ENCODE results near the gene PRSS56.

PRSS56 gene

DNA sequence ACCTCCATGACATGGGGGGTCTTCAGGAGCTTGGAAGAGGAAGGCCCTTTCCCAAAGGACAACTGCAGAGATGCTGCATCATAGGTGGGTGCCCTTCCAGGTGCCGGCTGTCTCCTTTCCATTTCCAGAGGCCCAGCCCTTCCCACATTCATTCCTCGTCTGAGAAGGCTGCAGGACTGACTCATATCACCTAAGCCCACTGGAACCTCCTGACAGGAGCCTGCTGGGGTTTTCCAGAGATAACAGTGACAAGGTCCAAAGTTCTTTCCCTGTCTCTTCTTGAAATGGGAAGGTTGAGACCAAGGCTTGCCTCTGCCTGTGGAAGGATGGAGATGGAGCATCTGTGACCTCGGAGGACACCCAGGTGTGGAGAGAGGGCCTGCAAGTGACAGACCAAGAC, 3.6 kb upstream of the PRSS56 start:
- TF ChIP-seq CREB1 (IDR thresholded peaks at IDR 0.05; ENCODE audit: low read depth) (no peak), YY1 (IDR thresholded peaks at IDR 0.05; ENCODE audit: low read depth) (no peak), TAF1 (IDR thresholded peaks at IDR 0.05; ENCODE audit: low read depth) (no peak)

DNA sequence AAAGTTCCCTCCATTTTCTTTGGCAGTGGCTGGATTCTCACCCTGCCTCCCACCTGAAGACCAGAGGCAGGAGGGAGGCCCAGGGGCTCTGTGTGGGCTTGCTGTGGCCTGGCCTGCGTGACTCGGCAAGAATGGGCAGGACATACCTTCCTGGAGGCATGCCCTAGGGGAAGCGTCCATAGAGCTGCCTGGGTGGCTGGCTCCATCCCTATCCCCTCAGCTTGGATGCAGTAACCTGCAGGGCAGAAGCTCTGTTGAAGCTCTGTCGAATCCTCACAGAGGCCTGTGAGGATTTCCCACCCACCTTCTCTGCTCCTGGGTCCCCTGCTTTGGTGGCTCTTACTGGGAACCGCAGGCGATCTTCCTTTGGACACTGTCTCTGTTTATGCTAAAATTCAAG, 1.3 kb upstream of the PRSS56 start:
- TF ChIP-seq FOXM1 (IDR thresholded peaks at IDR 0.05; ENCODE audit: borderline replicate concordance, low read depth) (no peak), RAD21 (IDR thresholded peaks at IDR 0.05; ENCODE audit: low read depth) (no peak), EP300 (IDR thresholded peaks at IDR 0.05; ENCODE audit: borderline replicate concordance) (no peak), TEAD4 (IDR thresholded peaks at IDR 0.05) (no peak), CEBPB (IDR thresholded peaks at IDR 0.05) (no peak), YY1 (IDR thresholded peaks at IDR 0.05; ENCODE audit: low read depth) (no peak), ZBTB7A (IDR thresholded peaks at IDR 0.05; ENCODE audit: low read depth) (no peak), TAF1 (IDR thresholded peaks at IDR 0.05; ENCODE audit: low read depth) (no peak), NFIC (IDR thresholded peaks at IDR 0.05) (no peak)
- TF ChIP-seq, protein P1, sequence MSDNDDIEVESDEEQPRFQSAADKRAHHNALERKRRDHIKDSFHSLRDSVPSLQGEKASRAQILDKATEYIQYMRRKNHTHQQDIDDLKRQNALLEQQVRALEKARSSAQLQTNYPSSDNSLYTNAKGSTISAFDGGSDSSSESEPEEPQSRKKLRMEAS (IDR thresholded peaks at IDR 0.05) = no peak
- TF ChIP-seq, protein P2, sequence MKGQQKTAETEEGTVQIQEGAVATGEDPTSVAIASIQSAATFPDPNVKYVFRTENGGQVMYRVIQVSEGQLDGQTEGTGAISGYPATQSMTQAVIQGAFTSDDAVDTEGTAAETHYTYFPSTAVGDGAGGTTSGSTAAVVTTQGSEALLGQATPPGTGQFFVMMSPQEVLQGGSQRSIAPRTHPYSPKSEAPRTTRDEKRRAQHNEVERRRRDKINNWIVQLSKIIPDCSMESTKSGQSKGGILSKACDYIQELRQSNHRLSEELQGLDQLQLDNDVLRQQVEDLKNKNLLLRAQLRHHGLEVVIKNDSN (IDR thresholded peaks at IDR 0.05) = no peak
- TF ChIP-seq, protein P3, sequence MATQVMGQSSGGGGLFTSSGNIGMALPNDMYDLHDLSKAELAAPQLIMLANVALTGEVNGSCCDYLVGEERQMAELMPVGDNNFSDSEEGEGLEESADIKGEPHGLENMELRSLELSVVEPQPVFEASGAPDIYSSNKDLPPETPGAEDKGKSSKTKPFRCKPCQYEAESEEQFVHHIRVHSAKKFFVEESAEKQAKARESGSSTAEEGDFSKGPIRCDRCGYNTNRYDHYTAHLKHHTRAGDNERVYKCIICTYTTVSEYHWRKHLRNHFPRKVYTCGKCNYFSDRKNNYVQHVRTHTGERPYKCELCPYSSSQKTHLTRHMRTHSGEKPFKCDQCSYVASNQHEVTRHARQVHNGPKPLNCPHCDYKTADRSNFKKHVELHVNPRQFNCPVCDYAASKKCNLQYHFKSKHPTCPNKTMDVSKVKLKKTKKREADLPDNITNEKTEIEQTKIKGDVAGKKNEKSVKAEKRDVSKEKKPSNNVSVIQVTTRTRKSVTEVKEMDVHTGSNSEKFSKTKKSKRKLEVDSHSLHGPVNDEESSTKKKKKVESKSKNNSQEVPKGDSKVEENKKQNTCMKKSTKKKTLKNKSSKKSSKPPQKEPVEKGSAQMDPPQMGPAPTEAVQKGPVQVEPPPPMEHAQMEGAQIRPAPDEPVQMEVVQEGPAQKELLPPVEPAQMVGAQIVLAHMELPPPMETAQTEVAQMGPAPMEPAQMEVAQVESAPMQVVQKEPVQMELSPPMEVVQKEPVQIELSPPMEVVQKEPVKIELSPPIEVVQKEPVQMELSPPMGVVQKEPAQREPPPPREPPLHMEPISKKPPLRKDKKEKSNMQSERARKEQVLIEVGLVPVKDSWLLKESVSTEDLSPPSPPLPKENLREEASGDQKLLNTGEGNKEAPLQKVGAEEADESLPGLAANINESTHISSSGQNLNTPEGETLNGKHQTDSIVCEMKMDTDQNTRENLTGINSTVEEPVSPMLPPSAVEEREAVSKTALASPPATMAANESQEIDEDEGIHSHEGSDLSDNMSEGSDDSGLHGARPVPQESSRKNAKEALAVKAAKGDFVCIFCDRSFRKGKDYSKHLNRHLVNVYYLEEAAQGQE (IDR thresholded peaks at IDR 0.05; ENCODE audit: low read depth) = no peak

DNA sequence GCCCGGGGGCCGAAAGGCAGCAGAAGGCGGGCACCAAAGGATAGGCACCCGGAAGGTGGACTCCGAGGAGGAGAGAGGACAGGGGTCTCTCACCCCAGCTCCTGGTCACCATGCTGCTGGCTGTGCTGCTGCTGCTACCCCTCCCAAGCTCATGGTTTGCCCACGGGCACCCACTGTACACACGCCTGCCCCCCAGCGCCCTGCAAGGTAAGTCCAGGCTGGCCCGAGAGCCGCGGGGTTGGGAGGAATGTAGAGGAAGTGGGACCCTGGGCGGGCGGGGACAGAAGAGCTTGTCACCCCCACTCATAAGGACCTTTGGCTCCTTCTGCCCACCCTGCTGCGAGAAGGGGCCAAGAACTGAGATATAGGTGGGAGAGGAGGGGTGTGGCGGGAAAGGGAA, 301 bp downstream of the PRSS56 start:
- TF ChIP-seq EP300 (IDR thresholded peaks at IDR 0.05; ENCODE audit: borderline replicate concordance) (no peak), CREB1 (IDR thresholded peaks at IDR 0.05; ENCODE audit: low read depth) (no peak), EGR1 (IDR thresholded peaks at IDR 0.05) (no peak), CEBPB (IDR thresholded peaks at IDR 0.05) (no peak), TAF1 (IDR thresholded peaks at IDR 0.05; ENCODE audit: low read depth) (no peak), ZBTB7A (IDR thresholded peaks at IDR 0.05; ENCODE audit: low read depth) (no peak), YY1 (IDR thresholded peaks at IDR 0.05; ENCODE audit: low read depth) (no peak), NFIC (IDR thresholded peaks at IDR 0.05) (no peak), TCF12 (IDR thresholded peaks at IDR 0.05; ENCODE audit: low read depth) (no peak), FOXM1 (IDR thresholded peaks at IDR 0.05; ENCODE audit: borderline replicate concordance, low read depth) (no peak), TEAD4 (IDR thresholded peaks at IDR 0.05) (no peak), RAD21 (IDR thresholded peaks at IDR 0.05; ENCODE audit: low read depth) (no peak)
- TF ChIP-seq, protein P3 (IDR thresholded peaks at IDR 0.05; ENCODE audit: low read depth) = no peak
- TF ChIP-seq, protein P1 (IDR thresholded peaks at IDR 0.05) = no peak
- TF ChIP-seq, protein P2 (IDR thresholded peaks at IDR 0.05) = no peak

DNA sequence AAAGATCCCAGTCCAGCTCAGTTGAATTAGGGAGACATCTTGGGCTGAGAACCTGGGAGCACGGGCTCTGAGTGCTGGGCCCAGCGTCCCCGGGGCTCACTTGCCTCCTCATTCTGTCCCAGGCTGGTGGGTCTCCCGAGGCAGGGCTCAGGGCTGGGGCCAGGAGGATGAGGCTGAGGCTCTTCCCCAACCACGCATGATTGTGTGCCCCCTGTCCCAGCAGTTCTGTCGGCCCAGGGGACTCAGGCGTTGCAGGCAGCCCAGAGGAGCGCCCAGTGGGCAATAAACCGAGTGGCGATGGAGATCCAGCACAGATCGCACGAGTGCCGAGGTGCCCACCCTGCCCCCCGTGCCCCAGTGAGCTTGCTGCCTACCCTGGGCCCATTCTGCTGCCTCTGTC, 910 bp downstream of the PRSS56 start:
- TF ChIP-seq RAD21 (IDR thresholded peaks at IDR 0.05; ENCODE audit: low read depth) (no peak), CREB1 (IDR thresholded peaks at IDR 0.05; ENCODE audit: low read depth) (no peak), EGR1 (IDR thresholded peaks at IDR 0.05) (no peak), ZBTB7A (IDR thresholded peaks at IDR 0.05; ENCODE audit: low read depth) (no peak), EP300 (IDR thresholded peaks at IDR 0.05; ENCODE audit: borderline replicate concordance) (no peak), TAF1 (IDR thresholded peaks at IDR 0.05; ENCODE audit: low read depth) (no peak)
- TF ChIP-seq, protein P2 (IDR thresholded peaks at IDR 0.05) = no peak
- TF ChIP-seq, protein P3 (IDR thresholded peaks at IDR 0.05; ENCODE audit: low read depth) = no peak
